Immature natural killer cell (primary cell): ENCODE data around the gene SF3B1. TPM values are rescaled to one million over a fixed set of nuclear protein-coding genes. Genes with fewer than 3 reads are reported as not detected.
A peak's percentile ranks its signal among the peaks of the same experiment; 100 is the strongest.

ENCODE experiments used
- DNase-seq, 3 donors: peaks; one replicate each; pipeline ENCODE4 v3.0.0; 2022; ENCODE audit warnings: mixed read lengths in 1 of 3
- H3K27ac Mint-ChIP-seq, 6 donors: one replicate each; pipeline ENCODE4 v1.8.0; 2020; ENCODE audit warnings: mixed read lengths in 6 of 6, mild to moderate bottlenecking in 5 of 6, inconsistent platforms in 4 of 6, moderate library complexity in 3 of 6
- H3K27me3 Mint-ChIP-seq, 3 donors: one replicate each; pipeline ENCODE4 v1.8.0; 2020 to 2021; ENCODE audit warnings: low read depth in 3 of 3, mild to moderate bottlenecking in 3 of 3, mixed read lengths in 3 of 3, moderate library complexity in 3 of 3, inconsistent platforms in 1 of 3
- H3K36me3 Mint-ChIP-seq, 3 donors: one replicate each; pipeline ENCODE4 v1.8.0; 2020; ENCODE audit warnings: mixed read lengths in 3 of 3, inconsistent platforms in 2 of 3, mild to moderate bottlenecking in 2 of 3
- H3K4me1 Mint-ChIP-seq, 2 donors: one replicate each; pipeline ENCODE4 v1.8.0; 2020; ENCODE audit warnings: inconsistent platforms in 2 of 2, mild to moderate bottlenecking in 2 of 2, mixed read lengths in 2 of 2, moderate library complexity in 1 of 2
- H3K4me3 Mint-ChIP-seq, 5 donors: one replicate each; pipeline ENCODE4 v1.8.0; 2020; ENCODE audit warnings: mild to moderate bottlenecking in 5 of 5, mixed read lengths in 5 of 5, inconsistent platforms in 3 of 5, moderate library complexity in 3 of 5
- H3K9me3 Mint-ChIP-seq, 6 donors: one replicate each; pipeline ENCODE4 v1.8.0; 2020; ENCODE audit warnings: mild to moderate bottlenecking in 6 of 6, mixed read lengths in 6 of 6, inconsistent platforms in 4 of 6, moderate library complexity in 3 of 6
- polyA plus RNA-seq, 3 donors: library from polyadenylated mRNA; unstranded; fragments of 300-500 nt; fragmentation: Illumina TruSeq; gene quantifications; one replicate each; pipeline ENCODE4 v1.2.3, GENCODE V29; 2021

SF3B1 gene
- polyA plus RNA-seq, 3 donors from 2014 or later: 123 to 165 (median 133) TPM

DNA sequence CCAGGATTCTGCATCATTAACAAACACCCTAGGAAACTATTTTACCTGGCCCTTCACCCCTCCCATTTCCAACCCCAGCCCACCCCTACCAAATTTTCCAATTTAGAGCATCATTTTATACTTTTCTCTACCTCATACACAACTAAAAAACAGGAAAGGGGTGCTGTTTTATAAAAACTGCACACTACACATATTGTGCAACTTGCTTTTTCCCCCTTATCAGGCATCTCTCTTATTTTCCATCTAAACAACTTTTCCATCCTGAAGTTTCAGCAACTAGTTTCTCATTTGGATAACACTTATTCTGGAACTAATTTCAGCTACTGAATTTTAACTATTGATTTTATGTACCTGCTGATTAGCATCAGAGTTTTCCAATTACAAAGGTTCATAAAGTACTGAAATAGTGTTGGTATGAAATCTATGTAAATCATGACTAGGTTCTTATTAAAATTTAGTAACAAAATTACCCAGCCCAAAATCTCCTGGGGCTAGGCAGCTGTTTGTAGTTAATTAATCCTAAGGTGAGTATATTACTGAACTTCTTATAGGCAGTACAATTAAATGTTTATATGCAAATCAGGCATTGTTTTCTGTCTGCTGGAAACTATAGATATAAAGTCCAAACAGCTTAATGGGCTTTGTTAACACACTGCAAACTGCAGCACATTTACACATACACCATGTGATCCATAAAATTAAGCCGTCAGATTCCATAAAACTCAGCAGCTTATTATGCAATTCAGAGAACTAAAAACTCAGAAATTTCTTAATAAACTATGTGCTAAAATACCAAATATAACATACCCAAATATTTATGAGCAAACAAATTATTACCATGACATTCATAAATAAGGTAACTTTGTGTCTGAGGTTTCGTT is 7.9 kb downstream of the SF3B1 start:
- peaks cover 0 to 3% (median 0%) of the 10 kb centered on the region in 3 donors for H3K27me3 Mint-ChIP-seq
- H3K4me1 Mint-ChIP-seq: peaks cover 71 to 87% of the 10 kb centered on the region in 2 donors
- DNase-seq: no peak
- H3K36me3 Mint-ChIP-seq: peaks cover 0 to 5% (median 5%) of the 10 kb centered on the region in 3 donors
- peak overlapping the region; percentile 15 to 53 (median 17) for H3K4me3 Mint-ChIP-seq
- H3K27ac Mint-ChIP-seq: peak overlapping the region in 5 of 6 donors; percentile 14 to 61 (median 38)
- no peaks in the 10 kb centered on the region for H3K9me3 Mint-ChIP-seq

DNA sequence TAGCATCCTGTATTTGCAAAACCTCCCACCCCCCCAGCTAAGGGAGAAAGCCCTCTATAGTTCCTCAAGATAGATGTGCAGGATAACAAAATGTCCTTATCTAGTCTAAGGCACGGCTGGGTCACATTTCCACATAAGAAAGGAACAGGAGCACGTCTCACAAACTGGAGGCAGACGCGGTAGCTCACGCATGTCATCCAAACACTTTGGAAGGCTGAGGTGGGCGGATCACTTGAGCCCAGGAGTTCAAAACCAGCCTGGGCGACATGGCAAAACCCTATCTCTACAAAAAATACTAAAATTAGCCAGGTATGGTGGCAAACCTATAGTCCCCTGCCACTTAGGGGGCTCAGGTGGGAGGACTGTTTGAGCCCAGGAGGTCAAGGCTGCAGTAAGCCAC is 9.3 kb downstream of the SF3B1 start:
- DNase-seq: no peak
- Mint-ChIP-seq H3K4me3 (peak overlapping the region in 3 of 5 donors; percentile 33 to 68 (median 42)), H3K36me3 (peaks cover 0 to 5% (median 5%) of the 10 kb centered on the region in 3 donors), H3K27ac (peak overlapping the region in 5 of 6 donors; percentile 2 to 70 (median 46)), H3K4me1 (peaks cover 63 to 87% of the 10 kb centered on the region in 2 donors), H3K27me3 (peaks cover 0 to 3% (median 0%) of the 10 kb centered on the region in 3 donors), H3K9me3 (no peaks in the 10 kb centered on the region)

DNA sequence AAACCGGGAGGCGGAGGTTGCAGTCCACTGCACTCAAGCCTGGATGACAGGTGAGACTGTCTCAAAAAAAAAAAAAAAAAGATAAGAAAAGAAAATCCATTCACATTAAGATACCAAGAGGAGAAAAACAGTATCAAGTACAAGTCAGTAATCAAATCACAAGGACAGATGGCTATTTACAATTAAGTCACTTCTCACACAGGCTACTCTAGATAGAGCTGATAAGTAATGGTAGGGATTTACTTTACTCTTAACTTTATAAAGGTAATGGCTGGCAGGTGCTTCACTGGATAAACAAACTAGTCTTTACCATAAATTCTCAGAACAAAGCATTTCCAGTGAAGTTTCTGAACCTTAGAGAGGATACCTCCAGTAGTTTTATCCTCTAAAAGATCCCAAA is 11.5 kb downstream of the SF3B1 start:
- peaks cover 5 to 13% (median 9%) of the 10 kb centered on the region in 3 donors for H3K36me3 Mint-ChIP-seq

DNA sequence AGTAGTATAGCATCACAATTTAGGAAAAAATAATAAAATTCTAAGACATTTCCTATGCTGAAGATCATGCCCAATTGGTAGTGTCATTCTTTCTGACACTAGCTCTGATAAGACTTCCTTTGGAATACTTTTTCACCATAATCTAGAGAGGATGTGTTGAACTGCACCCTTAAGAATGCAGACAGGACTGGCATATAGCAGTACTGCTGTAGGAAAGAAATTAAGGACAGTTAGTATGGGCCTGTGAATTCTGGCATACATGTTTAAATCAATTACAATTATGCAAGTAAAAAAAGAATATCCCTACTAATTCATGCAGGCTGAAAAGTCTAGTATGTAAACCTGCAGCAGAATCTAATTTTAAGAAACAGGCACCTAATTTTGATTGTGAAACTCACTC is 15.4 kb downstream of the SF3B1 start:
- Mint-ChIP-seq H3K27me3 (peaks cover 0 to under 1% (median 0%) of the 10 kb centered on the region in 3 donors), H3K36me3 (peaks cover 19 to 33% (median 28%) of the 10 kb centered on the region in 3 donors), H3K4me3 (no peak overlapping the region), H3K27ac (peak overlapping the region in 3 of 6 donors; percentile 13 to 39 (median 30)), H3K4me1 (peaks cover 16 to 51% of the 10 kb centered on the region in 2 donors), H3K9me3 (no peaks in the 10 kb centered on the region)
- DNase-seq: no peak

More for the DNA sequence above, 11.5 kb downstream of the SF3B1 start:
- Mint-ChIP-seq H3K27ac (no peak overlapping the region), H3K4me1 (peaks cover 42 to 78% of the 10 kb centered on the region in 2 donors), H3K9me3 (no peaks in the 10 kb centered on the region), H3K27me3 (peaks cover 0 to 3% (median 0%) of the 10 kb centered on the region in 3 donors), H3K4me3 (no peak overlapping the region)
- no peak for DNase-seq

DNA sequence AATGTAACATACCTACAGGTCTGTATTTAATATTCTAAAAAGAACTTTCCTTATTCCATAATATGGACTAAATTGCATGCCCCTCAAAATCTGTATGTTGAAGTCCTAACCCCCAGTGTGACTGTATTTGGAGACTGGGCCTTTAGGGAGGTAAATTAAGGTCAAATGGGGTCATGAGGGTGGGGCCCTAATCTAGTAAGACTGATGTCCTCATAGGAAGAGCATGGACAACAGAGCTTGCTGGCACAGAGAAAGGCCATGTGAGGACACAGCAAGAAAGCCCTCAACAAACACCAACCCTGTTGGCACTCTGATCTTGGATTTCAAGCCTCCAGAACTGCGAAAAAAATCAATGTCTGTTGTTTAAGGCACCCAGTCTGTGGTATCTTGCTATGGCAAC is 18.6 kb downstream of the SF3B1 start:
- Mint-ChIP-seq H3K27me3 (peaks cover 0 to 3% (median 0%) of the 10 kb centered on the region in 3 donors), H3K36me3 (peaks cover 18 to 39% (median 32%) of the 10 kb centered on the region in 3 donors), H3K27ac (no peak overlapping the region), H3K4me3 (no peak overlapping the region), H3K4me1 (peaks cover 2 to 26% of the 10 kb centered on the region in 2 donors), H3K9me3 (no peaks in the 10 kb centered on the region)
- DNase-seq: no peak

DNA sequence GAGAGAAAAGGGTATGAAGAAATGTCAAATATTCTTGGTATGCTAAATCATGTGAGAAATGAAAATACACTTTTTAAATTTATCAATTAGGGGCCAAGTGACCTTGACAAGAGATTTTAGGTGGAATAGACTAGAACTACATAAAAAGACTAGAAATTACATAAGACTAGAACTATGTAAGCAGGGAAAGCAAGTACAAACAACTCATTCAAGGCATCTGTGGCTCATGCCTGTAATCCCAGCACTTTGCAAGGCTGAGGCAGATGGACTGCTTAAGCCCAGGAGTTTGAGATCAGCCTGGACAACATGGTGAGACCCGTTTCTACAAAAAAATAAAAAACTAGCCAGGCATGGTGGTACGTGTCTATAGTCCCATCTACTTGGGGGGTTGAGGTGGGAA is 20.3 kb downstream of the SF3B1 start:
- Mint-ChIP-seq H3K4me1 (peaks cover 0 to 8% of the 10 kb centered on the region in 2 donors), H3K27me3 (peaks cover 0 to 5% (median 0%) of the 10 kb centered on the region in 3 donors), H3K27ac (no peak overlapping the region), H3K36me3 (peaks cover 23 to 42% (median 33%) of the 10 kb centered on the region in 3 donors), H3K4me3 (no peak overlapping the region), H3K9me3 (no peaks in the 10 kb centered on the region)
- no peak for DNase-seq

DNA sequence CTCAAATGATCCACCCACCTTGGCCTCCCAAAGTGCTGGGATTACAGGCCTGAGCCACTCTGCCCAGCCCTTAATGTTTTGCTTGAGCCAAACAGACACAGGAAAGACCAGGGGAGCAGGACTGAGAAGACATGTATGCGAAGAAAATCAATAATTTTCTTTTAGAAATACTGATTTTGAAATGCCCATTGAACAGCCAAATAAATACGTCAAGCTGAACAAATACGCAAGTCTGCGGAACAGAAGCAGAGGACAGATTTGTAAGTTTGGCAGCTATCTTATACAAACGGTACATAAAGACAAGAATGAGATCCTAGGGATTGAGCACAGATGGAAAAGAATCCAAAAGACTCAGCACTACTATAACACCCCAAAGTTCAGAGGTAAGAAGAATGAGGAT is 20.8 kb downstream of the SF3B1 start:
- Mint-ChIP-seq H3K4me1 (peaks cover 0 to 6% of the 10 kb centered on the region in 2 donors), H3K36me3 (peaks cover 26 to 44% (median 35%) of the 10 kb centered on the region in 3 donors), H3K9me3 (no peaks in the 10 kb centered on the region), H3K4me3 (no peak overlapping the region), H3K27ac (no peak overlapping the region), H3K27me3 (peaks cover 0 to 5% (median 0%) of the 10 kb centered on the region in 3 donors)
- DNase-seq: no peak

DNA sequence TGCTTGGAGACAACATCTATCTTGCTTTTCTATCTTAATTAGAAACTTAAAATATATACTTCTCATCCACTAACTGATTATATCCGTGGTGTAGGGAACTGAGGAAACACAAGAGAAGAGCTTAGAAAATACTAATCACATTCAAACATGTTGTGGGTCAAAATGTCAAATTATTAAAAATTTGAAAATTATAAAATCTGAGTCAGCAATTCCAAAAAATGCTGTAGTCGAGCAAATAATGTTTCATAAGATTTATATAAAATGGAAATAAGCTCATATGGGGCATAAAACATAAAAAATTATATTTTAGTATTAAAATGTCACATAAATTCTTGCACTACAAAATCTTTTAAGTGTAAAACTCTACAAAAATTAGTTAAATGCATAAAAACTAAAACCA is 29.2 kb downstream of the SF3B1 start:
- Mint-ChIP-seq H3K4me1 (no peaks in the 10 kb centered on the region), H3K27me3 (no peaks in the 10 kb centered on the region), H3K9me3 (no peaks in the 10 kb centered on the region), H3K36me3 (peaks cover 33 to 60% (median 45%) of the 10 kb centered on the region in 3 donors), H3K4me3 (no peak overlapping the region), H3K27ac (no peak overlapping the region)
- no peak for DNase-seq

DNA sequence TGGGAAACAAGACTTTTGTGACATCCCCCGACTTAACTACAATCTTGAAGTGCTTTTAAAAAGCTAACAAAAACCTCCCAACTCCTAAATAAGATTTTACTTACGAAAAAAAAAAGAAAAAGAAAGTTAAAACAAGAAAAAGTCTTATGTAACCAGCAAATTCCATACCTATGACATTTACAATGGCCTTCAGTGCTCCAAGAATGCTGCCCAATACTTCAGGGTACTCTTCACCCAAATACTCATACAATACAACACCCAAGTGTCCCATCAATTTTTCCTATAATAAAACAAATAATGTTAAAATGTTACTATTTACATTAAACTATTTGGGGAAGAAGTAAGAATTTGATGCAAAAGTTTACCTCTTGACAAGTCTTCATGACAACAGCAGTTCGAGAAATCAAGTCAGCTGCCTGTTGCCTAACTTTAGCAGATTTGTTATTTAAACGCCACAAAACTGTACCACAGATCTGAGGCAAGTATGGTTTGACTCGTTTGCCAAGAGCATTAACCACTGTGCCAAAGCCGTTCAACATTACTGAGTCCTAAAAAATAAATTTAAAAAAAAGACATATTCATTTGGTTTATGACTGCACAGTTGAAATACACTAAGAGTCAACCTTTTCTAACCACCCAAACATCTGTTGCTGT is 34.8 kb downstream of the SF3B1 start:
- no peaks in the 10 kb centered on the region for H3K9me3 Mint-ChIP-seq
- no peaks in the 10 kb centered on the region for H3K27me3 Mint-ChIP-seq
- H3K4me1 Mint-ChIP-seq: peaks cover 0 to 5% of the 10 kb centered on the region in 2 donors
- no peak overlapping the region for H3K4me3 Mint-ChIP-seq
- DNase-seq: no peak
- H3K27ac Mint-ChIP-seq: no peak overlapping the region
- H3K36me3 Mint-ChIP-seq: peaks cover 42 to 74% (median 63%) of the 10 kb centered on the region in 3 donors

DNA sequence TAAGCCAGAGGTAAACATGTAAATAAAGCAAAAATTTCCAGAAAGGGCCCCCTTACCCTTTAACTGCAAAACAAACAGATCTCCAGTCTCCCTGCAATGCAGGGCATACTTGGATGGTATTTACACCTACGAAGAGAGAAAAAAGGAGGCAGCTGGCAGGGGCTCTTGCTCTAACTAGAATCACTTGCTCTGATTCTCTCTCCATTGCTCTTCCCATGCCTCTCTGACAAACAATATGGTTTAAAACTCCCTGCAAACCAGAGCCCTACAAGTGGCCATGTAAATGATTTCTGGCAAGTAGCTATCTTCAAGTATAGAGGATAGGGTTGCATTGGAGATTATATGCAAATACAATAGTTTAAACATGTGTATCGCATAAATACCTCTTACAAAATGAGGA is 35.9 kb downstream of the SF3B1 start:
- H3K36me3 Mint-ChIP-seq: peaks cover 43 to 73% (median 63%) of the 10 kb centered on the region in 3 donors
- H3K9me3 Mint-ChIP-seq: no peaks in the 10 kb centered on the region
- no peak overlapping the region for H3K4me3 Mint-ChIP-seq
- DNase-seq: no peak
- H3K27ac Mint-ChIP-seq: no peak overlapping the region
- H3K4me1 Mint-ChIP-seq: peaks cover 0 to 5% of the 10 kb centered on the region in 2 donors
- no peaks in the 10 kb centered on the region for H3K27me3 Mint-ChIP-seq

DNA sequence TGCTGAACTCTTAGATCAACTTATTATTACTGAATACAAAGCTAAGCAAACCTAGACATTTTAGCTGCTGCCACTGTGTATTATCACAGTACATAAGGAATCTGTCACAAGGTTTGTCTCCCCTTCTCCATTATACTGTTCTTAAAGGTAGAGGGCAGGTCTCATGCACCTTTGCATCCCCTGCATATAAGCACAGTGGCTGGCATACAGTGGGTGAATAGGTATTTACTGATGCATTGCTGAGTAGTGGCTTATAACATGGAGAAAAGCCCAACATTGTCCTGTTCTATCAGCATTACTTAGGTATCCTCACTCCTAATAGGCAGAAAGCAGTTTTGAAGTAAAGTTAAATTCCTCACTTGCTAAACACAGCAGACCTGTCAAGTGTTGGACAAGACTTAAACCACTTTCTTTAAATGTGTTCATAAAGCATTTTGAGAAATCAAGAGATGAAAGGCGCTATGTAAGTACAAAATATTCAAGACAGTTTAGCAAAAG is 43.6 kb downstream of the SF3B1 start:
- Mint-ChIP-seq H3K4me1 (no peaks in the 10 kb centered on the region), H3K27me3 (no peaks in the 10 kb centered on the region), H3K9me3 (no peaks in the 10 kb centered on the region), H3K36me3 (peaks cover 12 to 18% (median 13%) of the 10 kb centered on the region in 3 donors), H3K27ac (peak overlapping the region in 2 of 6 donors; percentile 50 to 72), H3K4me3 (no peak overlapping the region)
- no peak for DNase-seq

DNA sequence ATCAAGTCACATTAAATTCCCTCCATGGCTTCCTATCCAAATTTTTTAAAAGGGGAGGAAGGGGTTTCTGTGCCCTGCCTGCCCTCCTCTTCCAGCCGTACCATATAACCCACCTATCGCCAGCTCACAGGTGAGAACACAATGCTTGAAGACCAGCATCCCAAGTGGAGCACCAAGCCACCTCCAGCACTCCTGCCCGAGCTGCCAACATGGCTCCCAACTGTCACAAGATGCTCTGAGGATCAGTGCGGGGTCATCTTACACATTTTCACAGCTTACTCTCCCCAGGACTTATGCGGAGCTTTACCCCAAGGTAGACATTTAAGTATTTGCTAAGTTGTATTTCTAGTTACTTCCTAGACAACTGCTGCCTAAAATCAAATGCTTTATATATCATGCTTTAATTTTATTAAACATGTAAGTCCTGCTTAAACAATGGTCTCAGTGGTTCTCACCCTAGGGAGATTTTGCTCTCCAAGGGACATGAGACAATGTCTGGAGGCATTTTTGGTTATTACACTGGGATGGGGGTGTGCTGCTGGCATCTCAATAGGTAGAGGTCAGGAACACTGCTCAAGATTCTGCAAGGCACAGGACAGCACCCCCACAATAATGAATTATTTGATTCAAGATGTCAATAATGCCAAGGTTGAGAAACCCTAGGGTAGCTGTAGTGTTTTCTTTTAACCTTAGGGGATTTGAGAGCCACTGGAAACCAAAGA is 45.8 kb downstream of the SF3B1 start:
- no peaks in the 10 kb centered on the region for H3K4me1 Mint-ChIP-seq
- H3K27me3 Mint-ChIP-seq: peaks cover 0 to 2% (median 0%) of the 10 kb centered on the region in 3 donors
- H3K36me3 Mint-ChIP-seq: peaks cover 0 to 5% (median 4%) of the 10 kb centered on the region in 3 donors
- H3K27ac Mint-ChIP-seq: peak overlapping the region in 3 of 6 donors; percentile 28 to 34 (median 29)
- H3K9me3 Mint-ChIP-seq: no peaks in the 10 kb centered on the region
- DNase-seq: no peak
- no peak overlapping the region for H3K4me3 Mint-ChIP-seq

DNA sequence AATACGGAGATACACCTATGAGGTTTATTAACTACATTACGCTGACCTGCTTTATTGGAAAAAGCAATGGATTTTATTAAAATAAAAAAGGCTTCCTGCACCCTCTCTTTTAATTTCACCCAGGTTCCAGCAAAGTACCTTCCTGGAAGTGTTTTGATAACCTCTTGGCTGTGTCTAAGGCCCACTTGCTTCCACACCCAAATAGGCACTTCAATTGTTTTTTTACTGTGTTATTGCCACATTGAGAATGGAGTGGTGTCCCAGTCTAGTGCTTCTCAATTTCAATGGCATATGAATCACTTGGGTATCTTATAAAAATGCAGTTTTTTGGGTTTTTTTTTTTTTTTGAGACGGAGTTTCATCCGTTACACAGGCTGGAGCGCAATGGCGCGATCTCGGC is 47.6 kb downstream of the SF3B1 start:
- Mint-ChIP-seq H3K27ac (no peak overlapping the region), H3K27me3 (peaks cover 0 to 2% (median 0%) of the 10 kb centered on the region in 3 donors), H3K36me3 (peaks cover 0 to 5% (median 0%) of the 10 kb centered on the region in 3 donors), H3K4me1 (no peaks in the 10 kb centered on the region), H3K4me3 (no peak overlapping the region), H3K9me3 (no peaks in the 10 kb centered on the region)
- no peak for DNase-seq
